ENCODE results near the gene HYI. TPM values are rescaled to one million over a fixed set of nuclear protein-coding genes. Genes with fewer than 3 reads are reported as not detected.

HYI gene
- total and polyA plus RNA-seq, 7 donors = 40.4 to 104 (median 72.8) TPM

DNA sequence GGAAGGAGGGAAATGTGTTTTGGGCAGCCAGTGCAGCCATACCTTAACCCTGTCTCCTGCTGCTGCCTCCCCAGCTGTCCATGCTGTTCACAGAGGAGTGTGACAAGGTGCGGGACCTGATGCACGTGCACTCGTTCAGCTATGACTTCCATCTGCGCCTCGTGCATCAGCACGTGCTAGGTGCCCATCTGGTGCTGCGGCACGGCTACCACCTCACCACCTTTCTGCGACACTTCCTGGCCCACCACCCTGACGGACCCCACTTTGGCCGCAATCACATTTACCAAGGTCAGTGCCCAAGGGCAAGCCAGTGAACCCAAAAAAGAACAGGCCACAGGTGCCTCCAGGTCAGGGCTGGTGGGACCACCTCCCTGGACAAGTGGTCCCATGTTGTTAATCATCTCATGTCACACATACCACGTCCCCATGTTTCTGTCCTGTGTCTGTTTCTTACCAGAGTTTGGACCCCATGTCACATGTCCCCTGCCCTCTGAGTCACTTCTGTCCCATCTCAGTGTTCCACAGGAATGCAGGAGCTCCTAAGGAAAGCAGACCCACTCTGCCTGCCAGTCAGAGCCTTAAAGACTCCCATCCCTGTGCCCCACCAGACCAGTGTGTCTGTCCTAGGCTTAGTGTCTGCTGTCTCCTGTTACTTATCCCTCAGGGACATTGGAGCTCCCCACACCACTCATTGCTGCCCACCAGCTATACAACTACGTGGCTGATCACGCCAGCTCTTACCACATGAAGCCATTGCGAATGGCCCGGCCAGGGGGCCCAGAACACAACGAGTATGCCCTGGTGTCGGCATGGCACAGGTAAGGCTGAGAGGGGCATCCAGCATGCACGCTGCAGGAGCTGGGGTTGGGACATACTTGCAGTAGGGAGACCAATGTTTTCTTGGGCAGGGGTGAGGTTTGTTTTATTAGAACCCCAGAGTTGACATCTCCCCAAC lies 6.6 kb downstream of the HYI start:
- H3K36me3 ChIP-seq = peaks cover 57 to 100% (median 76%) of the 10 kb centered on the region in 4 donors
- H3K4me3 ChIP-seq = no peak overlapping the region
- peaks cover 0 to 2% (median 1%) of the 10 kb centered on the region in 4 donors for H3K4me1 ChIP-seq
- no peak overlapping the region for H3K27ac ChIP-seq
- WGBS, 2 donors = 94 to 95% methylated on average over 19 of the region's 19 CpGs
- H3K9me3 ChIP-seq = no peaks in the 10 kb centered on the region
- no peaks in the 10 kb centered on the region for H3K27me3 ChIP-seq
- TF ChIP-seq, protein P1, sequence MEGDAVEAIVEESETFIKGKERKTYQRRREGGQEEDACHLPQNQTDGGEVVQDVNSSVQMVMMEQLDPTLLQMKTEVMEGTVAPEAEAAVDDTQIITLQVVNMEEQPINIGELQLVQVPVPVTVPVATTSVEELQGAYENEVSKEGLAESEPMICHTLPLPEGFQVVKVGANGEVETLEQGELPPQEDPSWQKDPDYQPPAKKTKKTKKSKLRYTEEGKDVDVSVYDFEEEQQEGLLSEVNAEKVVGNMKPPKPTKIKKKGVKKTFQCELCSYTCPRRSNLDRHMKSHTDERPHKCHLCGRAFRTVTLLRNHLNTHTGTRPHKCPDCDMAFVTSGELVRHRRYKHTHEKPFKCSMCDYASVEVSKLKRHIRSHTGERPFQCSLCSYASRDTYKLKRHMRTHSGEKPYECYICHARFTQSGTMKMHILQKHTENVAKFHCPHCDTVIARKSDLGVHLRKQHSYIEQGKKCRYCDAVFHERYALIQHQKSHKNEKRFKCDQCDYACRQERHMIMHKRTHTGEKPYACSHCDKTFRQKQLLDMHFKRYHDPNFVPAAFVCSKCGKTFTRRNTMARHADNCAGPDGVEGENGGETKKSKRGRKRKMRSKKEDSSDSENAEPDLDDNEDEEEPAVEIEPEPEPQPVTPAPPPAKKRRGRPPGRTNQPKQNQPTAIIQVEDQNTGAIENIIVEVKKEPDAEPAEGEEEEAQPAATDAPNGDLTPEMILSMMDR (IDR thresholded peaks at IDR 0.05) = no peak
- TF ChIP-seq POLR2AphosphoS5 (IDR thresholded peaks at IDR 0.05) (no peak), EP300 (IDR thresholded peaks at IDR 0.05) (no peak), POLR2A (IDR thresholded peaks at IDR 0.05) (no peak)
- intact Hi-C loops (cut with DNase I) = no loop called here
- peak; percentile 48 for DNase-seq

DNA sequence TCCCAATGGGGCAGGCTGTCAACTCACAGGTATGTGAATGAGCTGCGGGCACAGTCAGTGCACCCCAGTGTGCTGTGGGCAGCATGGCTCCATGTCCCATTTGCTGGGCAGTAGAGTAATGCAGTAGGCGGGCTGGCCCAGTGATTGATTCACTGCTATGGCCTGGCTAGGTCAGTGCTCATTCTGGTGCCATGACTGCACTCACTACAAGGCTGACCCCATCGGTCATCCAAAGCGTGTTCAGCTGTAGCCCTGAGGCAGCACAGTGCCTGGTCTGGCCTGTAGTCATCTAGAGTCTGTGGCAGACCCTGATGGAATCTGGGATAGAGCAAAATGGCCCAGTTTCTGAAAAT lies 7.4 kb downstream of the HYI start:
- Histone ChIP-seq H3K9me3 (no peaks in the 10 kb centered on the region), H3K4me1 (no peaks in the 10 kb centered on the region), H3K36me3 (peaks cover 55 to 100% (median 72%) of the 10 kb centered on the region in 4 donors), H3K4me3 (no peak overlapping the region), H3K27ac (no peak overlapping the region), H3K27me3 (no peaks in the 10 kb centered on the region)
- intact Hi-C loops (cut with DNase I) = no loop called here
- DNase-seq = peak; percentile 46
- TF ChIP-seq POLR2AphosphoS5 (IDR thresholded peaks at IDR 0.05) = no peak
- TF ChIP-seq EP300 (IDR thresholded peaks at IDR 0.05) = no peak
- 96% methylated on average over 4 of the region's 4 CpGs for WGBS, 2 donors

DNA sequence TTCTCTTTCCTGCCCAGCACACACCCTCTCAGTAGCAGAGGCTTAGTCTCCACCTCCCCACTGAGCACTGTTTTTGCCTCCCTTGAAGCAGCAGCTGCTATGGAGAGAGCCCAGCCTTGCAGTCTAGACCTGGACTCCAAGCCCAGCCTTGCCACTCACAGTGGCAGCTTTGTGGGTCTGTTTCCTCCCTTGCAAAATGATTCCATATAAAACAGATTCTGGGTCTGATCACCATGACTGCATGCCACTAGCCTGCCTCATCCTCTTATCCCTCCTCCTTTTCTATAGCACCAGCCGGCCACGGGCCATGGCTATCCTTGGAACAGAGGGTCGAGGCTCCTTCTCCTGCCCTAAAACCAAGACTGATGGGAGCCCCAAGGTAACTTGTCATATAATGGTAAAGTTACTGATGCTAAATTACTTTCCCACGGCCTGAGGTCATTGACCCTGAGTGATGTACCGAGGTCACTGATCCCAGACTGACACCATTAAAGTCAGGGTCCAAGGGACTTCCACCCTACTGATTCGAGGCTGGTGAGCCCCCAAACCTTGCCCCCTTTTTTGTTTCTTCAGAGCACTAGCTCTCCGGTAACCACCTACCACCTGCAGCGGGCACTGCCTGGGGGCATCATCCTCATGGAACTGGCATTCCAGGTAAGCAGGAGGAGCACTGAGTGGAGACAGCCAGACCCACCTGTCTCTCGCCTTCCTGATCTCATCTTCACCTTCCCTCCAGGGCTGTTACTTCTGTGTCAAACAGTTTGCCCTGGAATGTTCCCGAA lies 7.9 kb downstream of the HYI start:
- intact Hi-C loops (cut with DNase I) = no loop called here
- no peak overlapping the region for H3K4me3 ChIP-seq
- no peaks in the 10 kb centered on the region for H3K4me1 ChIP-seq
- H3K9me3 ChIP-seq = no peaks in the 10 kb centered on the region
- WGBS, 2 donors = 92 to 93% methylated on average over 10 of the region's 10 CpGs
- no peaks in the 10 kb centered on the region for H3K27me3 ChIP-seq
- no peak for DNase-seq
- H3K36me3 ChIP-seq = peaks cover 54 to 100% (median 69%) of the 10 kb centered on the region in 4 donors
- TF ChIP-seq POLR2A (IDR thresholded peaks at IDR 0.05) = no peak
- H3K27ac ChIP-seq = no peak overlapping the region

DNA sequence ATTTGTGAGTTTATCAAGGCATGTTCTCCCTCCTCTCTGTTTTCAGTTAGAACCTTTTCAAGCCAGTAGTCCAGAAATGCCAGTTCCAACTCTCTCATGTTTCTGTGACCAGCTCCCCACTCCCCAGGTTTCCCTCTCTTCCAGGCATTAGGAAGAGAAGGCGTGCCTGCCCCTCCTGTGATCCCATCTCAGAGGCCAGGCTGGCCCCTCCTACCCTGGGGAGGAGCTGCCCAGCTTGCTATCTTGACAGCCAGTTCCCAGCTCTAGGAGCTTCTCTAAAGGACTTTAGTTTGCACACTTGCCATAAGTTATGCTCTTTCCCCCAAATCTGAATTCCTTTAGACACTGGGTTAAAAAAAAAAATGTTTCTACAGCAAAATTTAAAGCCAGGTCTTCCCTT lies 8.9 kb downstream of the HYI start:
- H3K4me1 ChIP-seq = no peaks in the 10 kb centered on the region
- H3K9me3 ChIP-seq = no peaks in the 10 kb centered on the region
- H3K36me3 ChIP-seq = peaks cover 62 to 100% (median 69%) of the 10 kb centered on the region in 4 donors
- TF ChIP-seq POLR2A (IDR thresholded peaks at IDR 0.05) (no peak), POLR2AphosphoS5 (IDR thresholded peaks at IDR 0.05) (no peak), EP300 (IDR thresholded peaks at IDR 0.05) (no peak)
- TF ChIP-seq, protein P1 (IDR thresholded peaks at IDR 0.05) = no peak
- WGBS, 2 donors = 26 to 67% methylated on average over 1 of the region's 1 CpG
- H3K4me3 ChIP-seq = no peak overlapping the region
- no peak for DNase-seq
- H3K27ac ChIP-seq = no peak overlapping the region
- intact Hi-C loops (cut with DNase I) = no loop called here
- no peaks in the 10 kb centered on the region for H3K27me3 ChIP-seq

DNA sequence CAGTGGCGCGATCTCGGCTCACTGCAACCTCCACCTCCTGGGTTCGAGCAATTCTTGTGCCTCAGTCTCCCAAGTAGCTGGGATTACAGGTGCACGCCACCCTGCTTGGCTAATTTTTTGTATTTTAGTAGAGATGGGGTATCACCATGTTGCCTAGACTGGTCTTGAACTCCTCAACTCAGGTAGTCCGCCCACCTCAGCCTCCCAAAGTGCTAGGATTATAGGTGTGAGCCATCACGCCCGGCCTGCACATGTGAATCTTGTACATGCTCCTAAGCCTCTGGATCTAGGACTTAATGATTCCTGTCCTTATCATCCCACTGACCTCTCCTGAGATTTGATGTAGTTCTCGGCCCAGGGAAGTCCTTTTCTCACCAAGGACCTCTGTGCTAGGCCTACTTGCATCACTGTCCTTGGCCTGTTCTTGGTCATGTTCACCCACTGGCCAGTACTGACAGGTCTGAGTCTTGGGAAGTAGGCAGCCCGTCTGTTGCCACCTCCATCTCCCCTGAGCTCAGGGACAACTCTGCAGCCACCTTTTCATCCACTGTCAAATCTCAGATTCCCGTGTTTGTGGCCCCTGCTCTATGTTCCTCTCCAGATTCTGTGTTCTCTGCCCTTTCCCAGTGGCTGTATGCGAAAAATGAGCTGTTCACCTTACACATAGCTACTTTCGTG lies 9.4 kb downstream of the HYI start:
- TF ChIP-seq POLR2AphosphoS5 (IDR thresholded peaks at IDR 0.05) (no peak), EP300 (IDR thresholded peaks at IDR 0.05) (no peak), POLR2A (IDR thresholded peaks at IDR 0.05) (no peak)
- TF ChIP-seq, protein P1 (IDR thresholded peaks at IDR 0.05) = no peak
- no peaks in the 10 kb centered on the region for H3K9me3 ChIP-seq
- H3K27me3 ChIP-seq = no peaks in the 10 kb centered on the region
- DNase-seq = no peak
- intact Hi-C loops (cut with DNase I) = no loop called here
- WGBS, 2 donors = 91 to 94% methylated on average over 13 of the region's 13 CpGs
- no peak overlapping the region for H3K27ac ChIP-seq
- no peaks in the 10 kb centered on the region for H3K4me1 ChIP-seq
- peaks cover 60 to 100% (median 71%) of the 10 kb centered on the region in 4 donors for H3K36me3 ChIP-seq
- H3K4me3 ChIP-seq = no peak overlapping the region
